Stimulated activated naive CD8-positive, alpha-beta T cell treated with anti-CD3 and anti-CD28 coated beads, Interleukin-15, amount 100 ng/mL, for 72 hours (primary cell): Measurements from ENCODE around the gene PTPN23.

Experiments
- ATAC-seq: fragments of 150-1000 bp; cut with Tn5 transposase; 2 replicates; pipeline ENCODE4 v1.10.0; 2021; ENCODE audit warnings: mild to moderate bottlenecking, moderate library complexity
- DNase-seq, 2 donors: peaks; one replicate each; pipeline ENCODE4 v3.0.0; 2021 to 2022
- H3K27ac Mint-ChIP-seq, 2 donors: one replicate each; pipeline ENCODE4 v1.8.0; 2022; ENCODE audit warnings: mild to moderate bottlenecking in 2 of 2, mixed read lengths in 2 of 2, moderate library complexity in 2 of 2
- H3K27me3 Mint-ChIP-seq: one replicate; pipeline ENCODE4 v1.8.0; 2022; ENCODE audit warnings: mixed read lengths
- H3K4me1 Mint-ChIP-seq: one replicate; pipeline ENCODE4 v1.8.0; 2022; ENCODE audit warnings: mild to moderate bottlenecking, mixed read lengths
- H3K4me3 Mint-ChIP-seq, 2 donors: one replicate each; pipeline ENCODE4 v1.8.0; 2022; ENCODE audit warnings: mild to moderate bottlenecking in 2 of 2, mixed read lengths in 2 of 2, moderate library complexity in 1 of 2
- H3K9me3 Mint-ChIP-seq, 2 donors: one replicate each; pipeline ENCODE4 v1.8.0; 2022; ENCODE audit warnings: mixed read lengths in 2 of 2

PTPN23 gene, protein sequence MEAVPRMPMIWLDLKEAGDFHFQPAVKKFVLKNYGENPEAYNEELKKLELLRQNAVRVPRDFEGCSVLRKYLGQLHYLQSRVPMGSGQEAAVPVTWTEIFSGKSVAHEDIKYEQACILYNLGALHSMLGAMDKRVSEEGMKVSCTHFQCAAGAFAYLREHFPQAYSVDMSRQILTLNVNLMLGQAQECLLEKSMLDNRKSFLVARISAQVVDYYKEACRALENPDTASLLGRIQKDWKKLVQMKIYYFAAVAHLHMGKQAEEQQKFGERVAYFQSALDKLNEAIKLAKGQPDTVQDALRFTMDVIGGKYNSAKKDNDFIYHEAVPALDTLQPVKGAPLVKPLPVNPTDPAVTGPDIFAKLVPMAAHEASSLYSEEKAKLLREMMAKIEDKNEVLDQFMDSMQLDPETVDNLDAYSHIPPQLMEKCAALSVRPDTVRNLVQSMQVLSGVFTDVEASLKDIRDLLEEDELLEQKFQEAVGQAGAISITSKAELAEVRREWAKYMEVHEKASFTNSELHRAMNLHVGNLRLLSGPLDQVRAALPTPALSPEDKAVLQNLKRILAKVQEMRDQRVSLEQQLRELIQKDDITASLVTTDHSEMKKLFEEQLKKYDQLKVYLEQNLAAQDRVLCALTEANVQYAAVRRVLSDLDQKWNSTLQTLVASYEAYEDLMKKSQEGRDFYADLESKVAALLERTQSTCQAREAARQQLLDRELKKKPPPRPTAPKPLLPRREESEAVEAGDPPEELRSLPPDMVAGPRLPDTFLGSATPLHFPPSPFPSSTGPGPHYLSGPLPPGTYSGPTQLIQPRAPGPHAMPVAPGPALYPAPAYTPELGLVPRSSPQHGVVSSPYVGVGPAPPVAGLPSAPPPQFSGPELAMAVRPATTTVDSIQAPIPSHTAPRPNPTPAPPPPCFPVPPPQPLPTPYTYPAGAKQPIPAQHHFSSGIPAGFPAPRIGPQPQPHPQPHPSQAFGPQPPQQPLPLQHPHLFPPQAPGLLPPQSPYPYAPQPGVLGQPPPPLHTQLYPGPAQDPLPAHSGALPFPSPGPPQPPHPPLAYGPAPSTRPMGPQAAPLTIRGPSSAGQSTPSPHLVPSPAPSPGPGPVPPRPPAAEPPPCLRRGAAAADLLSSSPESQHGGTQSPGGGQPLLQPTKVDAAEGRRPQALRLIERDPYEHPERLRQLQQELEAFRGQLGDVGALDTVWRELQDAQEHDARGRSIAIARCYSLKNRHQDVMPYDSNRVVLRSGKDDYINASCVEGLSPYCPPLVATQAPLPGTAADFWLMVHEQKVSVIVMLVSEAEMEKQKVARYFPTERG (N-terminal part only)

DNA sequence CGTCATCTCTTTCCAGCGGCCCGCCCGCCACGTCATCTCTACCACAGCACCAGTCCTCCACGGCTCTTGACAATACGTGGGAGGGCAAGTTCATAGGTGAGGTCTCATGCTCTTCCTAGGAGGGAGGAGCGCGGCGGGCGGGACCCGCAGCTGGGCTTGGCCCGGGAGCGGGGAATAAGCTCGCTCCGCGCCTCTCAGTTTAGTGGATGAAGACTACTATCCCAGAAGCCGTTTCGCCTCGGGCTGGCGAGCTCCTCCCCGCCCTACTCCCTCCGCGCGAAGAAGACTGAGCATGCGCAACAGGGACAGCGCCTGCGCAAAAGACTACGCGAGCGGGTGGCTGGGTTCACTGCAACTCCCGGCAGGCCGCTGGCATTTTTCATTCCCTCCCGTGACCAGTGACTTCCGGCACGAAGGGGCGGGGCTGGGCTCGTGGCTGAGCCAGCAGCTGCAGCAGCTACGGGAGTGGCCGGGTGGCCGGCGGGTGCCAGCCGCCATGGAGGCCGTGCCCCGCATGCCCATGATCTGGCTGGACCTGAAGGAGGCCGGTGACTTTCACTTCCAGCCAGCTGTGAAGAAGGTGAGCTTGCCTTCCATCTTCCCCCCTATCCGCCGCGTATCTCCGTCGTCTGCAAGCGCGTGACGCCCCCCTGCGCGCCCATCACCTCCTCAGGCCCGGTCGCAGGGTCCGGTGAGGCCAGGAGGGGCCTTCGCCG, at the start of gene PTPN23:
TSS of gene PTPN23 (plus strand) at position 421 of the 716 bp plus-strand sequence. CDS start at position 497, 76 bp downstream.
- ATAC-seq: peak; percentile 87
- peak; percentile 99 for DNase-seq
- Mint-ChIP-seq H3K4me1 (peaks cover 57% of the 10 kb centered on the region), H3K9me3 (no peaks in the 10 kb centered on the region), H3K27ac (peak within 1 kb of the TSS; percentile 100), H3K4me3 (peak within 1 kb of the TSS; percentile 100), H3K27me3 (no peaks in the 10 kb centered on the region)

DNA sequence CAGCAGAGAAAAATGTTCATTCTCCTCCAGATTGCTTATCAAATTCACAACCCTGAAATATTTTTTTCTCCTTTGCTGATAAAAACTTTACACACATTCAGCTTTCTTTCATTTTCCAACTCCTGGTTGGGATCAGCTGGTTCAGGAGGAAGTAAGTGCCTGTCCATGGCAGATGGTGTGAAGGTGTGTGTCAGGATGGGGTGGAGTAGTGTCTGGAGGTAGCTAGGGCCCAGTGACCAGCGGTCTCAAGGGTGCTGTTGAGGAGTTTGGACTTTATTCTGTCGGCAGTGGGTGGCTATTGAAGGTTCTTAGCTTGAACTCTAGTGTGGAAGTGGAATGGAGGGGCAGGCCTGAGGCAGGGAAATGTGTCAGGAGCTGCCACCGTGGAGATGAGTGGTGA, 46.9 kb upstream of the PTPN23 start:
- no peaks in the 10 kb centered on the region for H3K4me1 Mint-ChIP-seq

DNA sequence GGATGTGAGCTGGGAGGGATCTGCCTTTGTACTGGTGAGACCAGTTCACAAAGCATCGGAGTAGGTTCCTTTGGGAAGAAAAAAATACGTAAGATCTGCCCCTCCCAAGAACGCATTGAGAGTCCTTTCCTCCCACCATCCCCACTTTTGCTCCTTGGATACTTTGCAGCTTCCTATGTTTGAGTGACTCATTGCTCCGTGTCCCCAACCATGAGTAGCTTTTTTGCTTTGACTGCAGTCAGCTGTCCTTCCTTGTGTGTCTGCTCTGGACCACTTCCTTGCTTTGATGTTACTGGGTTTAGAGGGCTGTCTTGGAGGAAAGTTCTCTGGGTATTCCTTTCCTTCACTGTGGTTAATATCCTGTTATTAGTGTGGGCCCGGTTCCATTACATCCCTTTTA, 43.2 kb upstream of the PTPN23 start:
- H3K27me3 Mint-ChIP-seq: no peaks in the 10 kb centered on the region
- DNase-seq (no peak), ATAC-seq (no peak)
- no peaks in the 10 kb centered on the region for H3K9me3 Mint-ChIP-seq
- H3K4me1 Mint-ChIP-seq: no peaks in the 10 kb centered on the region
- H3K27ac Mint-ChIP-seq: peak overlapping the region; percentile 3 to 73
- no peak overlapping the region for H3K4me3 Mint-ChIP-seq

More for the DNA sequence above, 46.9 kb upstream of the PTPN23 start:
- Mint-ChIP-seq H3K4me3 (no peak overlapping the region), H3K27me3 (no peaks in the 10 kb centered on the region), H3K27ac (no peak overlapping the region), H3K9me3 (no peaks in the 10 kb centered on the region)
- DNase-seq: no peak
- no peak for ATAC-seq

DNA sequence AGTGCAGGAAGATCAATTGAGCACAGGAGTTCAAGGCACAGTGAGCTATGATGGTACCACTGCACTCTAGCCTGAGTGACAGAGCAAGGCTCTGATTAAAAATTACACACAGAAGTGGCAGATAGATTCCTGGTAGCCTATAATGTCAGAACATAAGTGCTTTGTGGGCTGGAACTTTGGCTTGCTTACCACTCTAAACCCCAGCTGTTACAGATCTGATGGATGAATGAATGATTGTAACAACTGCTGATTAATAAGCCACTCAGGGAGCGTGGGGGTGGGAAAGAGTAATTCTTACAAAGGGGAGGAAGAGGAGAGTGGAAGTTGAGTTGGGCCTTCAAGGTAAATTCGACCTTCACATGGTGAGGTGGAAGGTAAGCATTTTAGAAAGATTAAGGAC, 40.9 kb upstream of the PTPN23 start:
- Mint-ChIP-seq H3K4me1 (peaks cover 3% of the 10 kb centered on the region), H3K4me3 (no peak overlapping the region), H3K27ac (peak overlapping the region in 1 of 2 donors; percentile 11), H3K27me3 (no peaks in the 10 kb centered on the region), H3K9me3 (no peaks in the 10 kb centered on the region)
- DNase-seq (no peak), ATAC-seq (no peak)

DNA sequence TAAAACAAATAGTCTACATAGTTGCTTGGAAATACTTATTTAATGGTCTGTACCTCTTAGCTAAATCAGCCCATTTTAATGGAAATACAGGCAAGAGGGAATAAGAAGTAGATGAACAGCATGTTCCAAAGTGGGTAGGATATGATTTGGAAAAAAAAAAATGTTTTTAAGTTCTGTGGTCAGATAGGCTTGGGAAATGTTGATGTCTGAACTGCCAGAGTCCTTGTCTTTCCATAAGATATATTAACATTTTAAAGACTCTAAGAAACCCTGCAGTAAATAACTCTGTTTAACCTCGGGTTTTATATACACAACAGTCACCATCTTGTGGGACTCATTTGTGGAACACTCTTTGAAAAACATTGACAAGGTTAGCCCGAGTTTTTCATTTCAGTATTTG, 40.0 kb upstream of the PTPN23 start:
- H3K27ac Mint-ChIP-seq: no peak overlapping the region
- H3K4me3 Mint-ChIP-seq: no peak overlapping the region

DNA sequence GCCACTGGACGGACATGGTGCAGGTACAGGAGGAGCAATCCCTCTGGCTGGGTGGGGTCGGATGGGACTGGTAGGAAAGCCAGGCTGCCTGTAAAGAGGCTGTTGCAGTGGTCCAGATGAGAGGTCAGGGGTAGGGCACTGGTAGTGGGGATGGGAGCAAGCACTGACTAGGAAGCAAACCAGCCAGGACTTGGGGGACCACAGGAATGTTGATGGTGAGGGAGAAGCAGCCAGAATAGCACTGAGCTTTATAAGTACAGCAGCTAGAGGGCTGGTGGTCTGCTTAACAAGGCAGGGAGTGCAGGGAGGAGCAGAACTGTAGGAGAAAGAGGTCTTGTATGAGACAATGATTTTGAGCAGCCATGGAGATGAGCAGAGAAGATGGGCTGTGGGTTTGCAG, 38.7 kb upstream of the PTPN23 start:
- H3K27me3 Mint-ChIP-seq: no peaks in the 10 kb centered on the region
- no peaks in the 10 kb centered on the region for H3K9me3 Mint-ChIP-seq
- H3K4me3 Mint-ChIP-seq: no peak overlapping the region
- H3K4me1 Mint-ChIP-seq: peaks cover 14% of the 10 kb centered on the region
- ATAC-seq (no peak), DNase-seq (no peak)
- H3K27ac Mint-ChIP-seq: peak overlapping the region; percentile 2 to 28

More for the DNA sequence above, 40.0 kb upstream of the PTPN23 start:
- DNase-seq (no peak), ATAC-seq (no peak)
- Mint-ChIP-seq H3K27me3 (no peaks in the 10 kb centered on the region), H3K4me1 (peaks cover 12% of the 10 kb centered on the region), H3K9me3 (no peaks in the 10 kb centered on the region)

DNA sequence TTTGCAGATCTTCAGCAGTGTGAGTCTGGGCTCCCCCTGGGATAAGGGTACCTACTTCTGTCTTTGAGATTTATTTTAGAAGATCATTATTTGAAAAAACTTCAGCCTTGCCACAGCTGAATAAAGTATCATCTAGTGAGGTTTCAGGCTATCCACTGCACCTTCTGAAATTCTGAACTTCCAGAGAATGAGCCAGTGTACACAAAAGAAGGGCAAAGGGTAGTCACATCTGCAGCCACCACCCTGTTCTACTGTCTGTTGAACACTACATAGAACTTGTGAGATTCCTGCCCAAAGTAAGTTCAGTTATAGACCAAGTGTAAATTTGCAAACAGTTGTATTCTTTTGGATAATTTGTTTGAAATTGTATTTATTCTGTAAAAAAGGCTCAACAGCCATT, 38.0 kb upstream of the PTPN23 start:
- peaks cover 14% of the 10 kb centered on the region for H3K4me1 Mint-ChIP-seq
- ATAC-seq (no peak), DNase-seq (no peak)
- no peaks in the 10 kb centered on the region for H3K9me3 Mint-ChIP-seq
- H3K27ac Mint-ChIP-seq: peak overlapping the region in 1 of 2 donors; percentile 12
- H3K4me3 Mint-ChIP-seq: no peak overlapping the region
- no peaks in the 10 kb centered on the region for H3K27me3 Mint-ChIP-seq

DNA sequence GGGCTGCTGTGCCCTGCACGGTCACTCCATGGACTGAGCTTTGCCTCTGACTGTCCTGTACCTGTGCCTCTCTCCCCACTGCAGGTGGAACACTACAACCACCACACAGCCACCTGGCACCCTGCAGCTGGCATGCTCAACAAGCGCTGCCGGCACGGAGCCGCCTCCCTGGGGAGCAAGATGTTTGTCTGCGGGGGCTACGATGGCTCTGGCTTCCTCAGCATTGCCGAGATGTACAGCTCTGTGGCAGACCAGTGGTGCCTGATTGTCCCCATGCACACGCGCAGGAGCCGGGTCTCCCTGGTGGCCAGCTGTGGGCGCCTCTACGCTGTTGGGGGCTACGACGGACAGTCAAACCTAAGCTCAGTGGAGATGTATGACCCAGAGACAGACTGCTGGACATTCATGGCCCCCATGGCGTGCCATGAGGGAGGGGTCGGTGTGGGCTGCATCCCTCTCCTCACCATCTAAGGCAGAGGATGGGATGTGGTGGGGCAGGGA, 37.3 kb upstream of the PTPN23 start:
- Mint-ChIP-seq H3K27ac (peak overlapping the region in 1 of 2 donors; percentile 51), H3K27me3 (no peaks in the 10 kb centered on the region), H3K4me3 (no peak overlapping the region), H3K9me3 (no peaks in the 10 kb centered on the region), H3K4me1 (peaks cover 14% of the 10 kb centered on the region)
- ATAC-seq: no peak
- DNase-seq: no peak

DNA sequence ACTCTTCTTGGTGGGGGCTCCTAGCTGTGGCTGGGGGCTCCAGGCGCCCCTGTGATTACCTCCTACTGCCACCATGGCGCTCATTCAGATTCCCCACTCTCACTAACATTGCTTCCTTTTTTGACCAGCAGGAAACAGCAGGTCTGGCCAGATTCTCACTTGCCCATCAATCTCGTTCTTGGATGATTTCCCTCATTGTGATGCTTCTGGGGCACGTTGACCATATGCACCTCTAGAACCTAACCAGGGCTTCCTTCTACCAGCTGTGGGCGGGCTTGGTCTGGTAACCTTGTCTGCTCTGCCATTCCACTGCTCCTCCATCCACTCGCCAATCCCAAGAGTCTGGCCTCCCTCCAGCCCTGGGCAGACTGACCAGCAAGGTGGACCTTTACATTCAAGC, 35.9 kb upstream of the PTPN23 start:
- H3K27me3 Mint-ChIP-seq: no peaks in the 10 kb centered on the region
- H3K4me1 Mint-ChIP-seq: peaks cover 14% of the 10 kb centered on the region
- ATAC-seq: no peak
- H3K4me3 Mint-ChIP-seq: no peak overlapping the region
- no peak for DNase-seq
- H3K27ac Mint-ChIP-seq: peak overlapping the region; percentile 22 to 81
- H3K9me3 Mint-ChIP-seq: no peaks in the 10 kb centered on the region

DNA sequence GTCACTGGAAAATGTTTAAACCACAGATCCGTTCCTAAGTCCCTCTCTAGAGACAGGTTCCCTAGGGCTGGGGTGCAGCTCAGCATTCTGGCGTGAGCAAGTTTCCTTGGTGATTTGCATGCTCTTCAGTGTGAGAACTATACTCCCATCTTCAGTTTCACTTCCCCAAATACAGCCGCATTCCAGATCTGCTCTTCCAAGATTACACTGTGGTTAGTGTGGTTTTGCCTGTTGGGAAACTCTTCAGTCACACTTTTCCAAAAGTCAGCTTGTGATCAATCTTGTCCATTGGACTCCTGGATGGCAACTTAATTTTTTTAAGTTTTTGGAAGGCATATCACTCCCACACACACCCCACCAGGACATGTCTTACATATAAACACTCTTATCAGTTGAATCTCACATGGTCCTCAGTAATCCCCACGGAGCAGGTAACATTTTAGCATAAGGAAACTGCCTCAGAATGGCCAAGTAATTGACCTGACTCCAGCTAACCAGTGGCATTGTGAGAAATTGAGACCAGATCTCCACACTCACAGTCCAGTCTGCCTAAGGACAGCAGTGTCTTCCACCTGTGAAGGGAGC, 33.5 kb upstream of the PTPN23 start:
- DNase-seq (no peak), ATAC-seq (no peak)
- H3K4me3 Mint-ChIP-seq: no peak overlapping the region
- H3K4me1 Mint-ChIP-seq: peaks cover 14% of the 10 kb centered on the region
- no peaks in the 10 kb centered on the region for H3K27me3 Mint-ChIP-seq
- no peak overlapping the region for H3K27ac Mint-ChIP-seq
- no peaks in the 10 kb centered on the region for H3K9me3 Mint-ChIP-seq

DNA sequence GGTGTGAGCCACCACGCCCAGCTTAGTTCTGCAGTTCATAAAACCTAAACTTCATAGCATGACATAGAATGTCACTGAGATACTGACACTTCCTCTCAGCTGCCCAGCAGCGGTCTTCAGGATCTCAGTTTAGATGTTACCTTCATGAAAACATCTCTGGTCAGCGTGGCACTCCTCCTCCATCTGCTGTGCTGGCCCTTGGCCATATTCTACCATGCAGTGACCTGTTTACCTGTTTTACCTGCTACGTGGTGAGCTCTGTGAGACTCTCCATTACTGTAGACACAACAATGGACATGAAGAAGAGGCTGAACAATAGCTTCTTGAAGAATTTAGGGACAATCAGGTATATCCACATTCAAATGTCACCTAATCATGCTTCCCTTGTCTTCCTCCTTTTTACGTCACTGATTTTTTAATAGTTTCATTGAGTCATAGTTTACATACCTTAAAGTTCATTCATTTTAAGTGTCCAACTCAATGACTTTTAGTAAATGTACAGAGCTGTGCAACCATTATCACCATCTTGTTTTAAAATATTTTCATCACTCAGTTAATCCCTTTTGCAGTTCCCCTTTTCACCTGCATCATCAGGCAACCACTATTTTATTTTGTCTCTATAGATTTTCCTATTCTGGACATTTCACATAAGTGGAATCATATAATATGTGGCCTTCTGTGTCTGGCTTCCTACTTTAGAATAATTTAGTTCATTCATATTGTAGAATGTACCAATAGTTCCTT, 32.2 kb upstream of the PTPN23 start:
- Mint-ChIP-seq H3K27ac (no peak overlapping the region), H3K9me3 (no peaks in the 10 kb centered on the region), H3K4me3 (no peak overlapping the region), H3K27me3 (no peaks in the 10 kb centered on the region), H3K4me1 (peaks cover 14% of the 10 kb centered on the region)
- DNase-seq (no peak), ATAC-seq (no peak)

DNA sequence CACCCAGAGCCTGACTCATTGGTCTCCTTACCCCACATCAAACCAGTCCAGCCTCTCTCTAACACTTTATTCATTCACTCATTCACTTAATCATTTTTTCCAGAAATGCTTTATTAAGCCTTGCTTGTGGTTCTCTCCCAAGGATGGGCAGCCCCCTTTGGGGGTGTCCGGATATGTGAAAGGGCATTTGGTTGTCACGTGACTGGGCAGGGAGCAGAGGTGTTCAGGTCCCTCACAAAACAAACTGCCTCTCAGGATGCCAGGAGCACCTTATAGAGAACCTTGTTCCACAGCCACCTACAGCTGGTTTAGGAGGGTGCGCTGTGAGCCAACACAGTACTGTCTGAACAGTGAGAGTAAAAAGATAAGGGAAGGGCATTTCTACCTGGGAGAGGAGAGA, 25.8 kb upstream of the PTPN23 start:
- Mint-ChIP-seq H3K27ac (peak overlapping the region in 1 of 2 donors; percentile 79), H3K27me3 (no peaks in the 10 kb centered on the region), H3K4me1 (peaks cover 1% of the 10 kb centered on the region), H3K4me3 (no peak overlapping the region), H3K9me3 (peaks cover 8 to 20% of the 10 kb centered on the region in 2 donors)
- DNase-seq: no peak
- no peak for ATAC-seq

DNA sequence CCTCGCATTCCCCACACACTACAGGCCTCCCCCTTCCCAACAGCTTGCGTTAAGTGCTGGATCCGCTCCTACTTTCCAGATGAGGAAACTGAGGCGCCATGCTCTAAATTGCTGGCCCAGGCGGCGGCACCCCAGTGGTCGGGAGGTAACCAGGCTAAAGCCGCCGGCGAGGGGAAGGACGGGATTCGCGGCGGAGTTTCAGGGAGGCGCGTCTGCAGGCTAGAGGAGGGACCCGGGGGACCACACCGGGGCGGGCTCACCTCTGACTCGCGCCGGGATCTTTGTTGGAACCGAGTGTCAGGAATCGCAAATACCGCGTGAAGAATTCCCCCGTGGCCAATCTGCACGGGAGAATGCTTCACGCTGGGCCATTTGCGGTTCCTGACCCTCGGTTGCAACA, 24.6 kb upstream of the PTPN23 start:
- Mint-ChIP-seq H3K4me3 (no peak overlapping the region), H3K9me3 (peaks cover 14 to 27% of the 10 kb centered on the region in 2 donors), H3K27ac (no peak overlapping the region), H3K4me1 (peaks cover 6% of the 10 kb centered on the region), H3K27me3 (no peaks in the 10 kb centered on the region)
- ATAC-seq: no peak
- DNase-seq: no peak

DNA sequence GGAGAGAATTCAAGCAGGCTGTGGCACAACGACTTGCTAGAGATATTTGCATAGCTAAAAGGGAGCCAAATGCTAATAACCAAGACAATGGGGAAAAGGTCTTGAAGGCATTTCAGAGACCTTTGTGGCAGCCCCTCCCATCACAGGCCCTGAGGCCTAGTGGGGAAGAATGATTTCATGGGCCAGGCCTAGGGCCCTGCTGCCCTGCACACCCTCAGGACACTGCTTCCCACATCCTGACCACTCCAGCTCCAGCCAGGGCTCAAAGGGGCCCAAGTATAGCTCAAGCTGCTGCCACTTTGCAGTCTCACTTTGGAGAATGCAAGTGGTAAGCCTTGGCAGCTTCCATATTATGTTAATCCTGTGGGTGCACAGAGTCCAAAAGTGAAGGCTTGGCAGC, 21.5 kb upstream of the PTPN23 start:
- H3K27ac Mint-ChIP-seq: no peak overlapping the region
- no peak for ATAC-seq
- peaks cover 20 to 38% of the 10 kb centered on the region in 2 donors for H3K9me3 Mint-ChIP-seq
- H3K4me3 Mint-ChIP-seq: no peak overlapping the region
- peaks cover 19% of the 10 kb centered on the region for H3K4me1 Mint-ChIP-seq
- no peak for DNase-seq
- H3K27me3 Mint-ChIP-seq: no peaks in the 10 kb centered on the region
